GM23248 (cell line): ENCODE data around the gene PITPNM3. TPM values are rescaled to one million over a fixed set of nuclear protein-coding genes. Genes with fewer than 3 reads are reported as not detected.

Source experiments
- DNase-seq: peaks from one replicate; pipeline ENCODE4 v3.0.0-alpha.2; 2015
- H2AFZ ChIP-seq: fragments of 200-600 bp; sonication (generic); 2 replicates; pipeline ENCODE4 v1.6.1; 2016; ENCODE audit warnings: antibody characterized with exemption
- H3F3A ChIP-seq: fragments of 200-600 bp; sonication (generic); 2 replicates; pipeline ENCODE4 v1.6.1; 2016; ENCODE audit warnings: mild to moderate bottlenecking, antibody characterized with exemption, mixed run types; ENCODE audit not compliant: insufficient read depth
- H3K27ac ChIP-seq: fragments of 200-600 bp; sonication (generic); 2 replicates; pipeline ENCODE4 v1.5.1; 2016; ENCODE audit warnings: mild to moderate bottlenecking
- H3K27me3 ChIP-seq: fragments of 200-600 bp; sonication (generic); replicated peaks from 2 replicates; pipeline ENCODE4 v1.6.1; 2016; ENCODE audit warnings: mild to moderate bottlenecking; ENCODE audit not compliant: insufficient read depth
- H3K36me3 ChIP-seq: fragments of 200-600 bp; sonication (generic); 2 replicates; pipeline ENCODE4 v1.6.1; 2016; ENCODE audit warnings: low read depth, mild to moderate bottlenecking
- H3K4me1 ChIP-seq: fragments of 200-600 bp; sonication (generic); 2 replicates; pipeline ENCODE4 v1.6.1; 2016; ENCODE audit warnings: mild to moderate bottlenecking; ENCODE audit not compliant: insufficient read depth
- H3K4me2 ChIP-seq: fragments of 200-600 bp; sonication (generic); one replicate; pipeline ENCODE4 v1.6.1; 2016; ENCODE audit warnings: mild to moderate bottlenecking; ENCODE audit not compliant: unreplicated experiment
- H3K4me3 ChIP-seq: fragments of 200-600 bp; sonication (generic); 2 replicates; pipeline ENCODE4 v1.5.1; 2016; ENCODE audit warnings: mild to moderate bottlenecking
- H3K79me2 ChIP-seq: fragments of 200-600 bp; sonication (generic); 2 replicates; pipeline ENCODE4 v1.6.1; 2016; ENCODE audit warnings: mild to moderate bottlenecking; ENCODE audit not compliant: insufficient read depth
- H3K9ac ChIP-seq: fragments of 200-600 bp; sonication (generic); 2 replicates; pipeline ENCODE4 v1.6.1; 2016; ENCODE audit warnings: mild to moderate bottlenecking
- H3K9me2 ChIP-seq: fragments of 200-600 bp; sonication (generic); 2 replicates; pipeline ENCODE4 v1.6.1; 2016; ENCODE audit warnings: mixed run types, mild to moderate bottlenecking, moderate library complexity; ENCODE audit not compliant: insufficient read depth
- H3K9me3 ChIP-seq: fragments of 200-600 bp; sonication (generic); one replicate; pipeline ENCODE4 v1.6.1; 2017; ENCODE audit warnings: low read depth
- H4K20me1 ChIP-seq: fragments of 200-600 bp; sonication (generic); 2 replicates; pipeline ENCODE4 v1.6.0; 2016; ENCODE audit not compliant: insufficient read depth
- EZH2 ChIP-seq: fragments of 200-600 bp; sonication (generic); IDR thresholded peaks from 2 replicates; pipeline ENCODE4 v1.6.1; 2018; ENCODE audit warnings: antibody characterized with exemption, mild to moderate bottlenecking; ENCODE audit not compliant: insufficient read depth, poor library complexity, severe bottlenecking
- EZH2phosphoT487 ChIP-seq: fragments of 200-600 bp; sonication (generic); IDR thresholded peaks from 2 replicates; pipeline ENCODE4 v1.6.1; 2018; ENCODE audit warnings: antibody characterized with exemption, moderate library complexity, mild to moderate bottlenecking, low read depth; ENCODE audit not compliant: insufficient read depth
- WGBS, 2 experiments: methylation state at CpG; one replicate each; pipeline ENCODE4 v1.1.6; 2015 to 2017; ENCODE audit warnings: low lambda C conversion rate in 2 of 2, low coverage in 1 of 2; ENCODE audit errors: missing lambda C conversion rate in 2 of 2; 5-methylcytosine and 5-hydroxymethylcytosine counted together
- in situ Hi-C: fragments of 300-500 bp; cut with MboI; formaldehyde crosslinking; loops from 2 replicates; pipeline ENCODE4 v1.15.0; 2020
- polyA plus RNA-seq: library from polyadenylated mRNA; unstranded; fragments of >200 nt; fragmentation: Nextera tagmentation; extraction: Ambion mirVana; gene quantifications from 2 replicates; pipeline ENCODE4 v1.2.1, GENCODE V29; 2016
- total RNA-seq: library from RNA; depleted of rRNA; stranded (reverse); fragments of >200 nt; shearing (Covaris generic); gene quantifications from 2 replicates; pipeline ENCODE4 v1.2.3, GENCODE V29; 2014

PITPNM3 gene
- total and polyA plus RNA-seq, 2 experiments from 2014 or later = 6.5 to 12.8 TPM

GRCh38 chr17:6551356-6551755 is 5.0 kb downstream of the PITPNM3 start:
- no peak for DNase-seq
- in situ Hi-C loops = no loop called here
- Histone ChIP-seq H3K9me3 (no peaks in the 10 kb centered on the region), H3K9ac (no peak overlapping the region), H3K9me2 (no peaks in the 10 kb centered on the region), H3K4me3 (no peak overlapping the region), H3F3A (no peaks in the 10 kb centered on the region), H4K20me1 (no peaks in the 10 kb centered on the region), H3K4me2 (no peak overlapping the region), H3K79me2 (no peaks in the 10 kb centered on the region), H3K27ac (no peak overlapping the region), H2AFZ (no peak overlapping the region), H3K4me1 (peaks cover 6% of the 10 kb centered on the region; the same call in 1 of the 2 replicates), H3K36me3 (no peaks in the 10 kb centered on the region), H3K27me3 (no peaks in the 10 kb centered on the region)
- TF ChIP-seq EZH2 (no peak), EZH2phosphoT487 (no peak)
- WGBS, 2 experiments = 51 to 55% methylated on average over 5 of the region's 5 CpGs

GRCh38 chr17:6549384-6550036 is 6.8 kb downstream of the PITPNM3 start:
- H2AFZ ChIP-seq = no peak overlapping the region
- no peak overlapping the region for H3K9ac ChIP-seq
- no peaks in the 10 kb centered on the region for H3F3A ChIP-seq
- TF ChIP-seq EZH2phosphoT487 (no peak), EZH2 (no peak)
- in situ Hi-C loops = no loop called here
- no peaks in the 10 kb centered on the region for H3K9me3 ChIP-seq
- H3K27ac ChIP-seq = no peak overlapping the region
- H3K27me3 ChIP-seq = no peaks in the 10 kb centered on the region
- H3K9me2 ChIP-seq = no peaks in the 10 kb centered on the region
- no peaks in the 10 kb centered on the region for H3K79me2 ChIP-seq
- peaks cover 7% of the 10 kb centered on the region; the same call in 1 of the 2 replicates for H3K4me1 ChIP-seq
- no peak overlapping the region for H3K4me3 ChIP-seq
- no peak for DNase-seq
- no peaks in the 10 kb centered on the region for H3K36me3 ChIP-seq
- no peak overlapping the region for H3K4me2 ChIP-seq
- WGBS, 2 experiments = 61% methylated on average over 9 of the region's 9 CpGs
- no peaks in the 10 kb centered on the region for H4K20me1 ChIP-seq

GRCh38 chr17:6548578-6549330 is 7.6 kb downstream of the PITPNM3 start:
- no peaks in the 10 kb centered on the region for H3K36me3 ChIP-seq
- no peaks in the 10 kb centered on the region for H3K9me2 ChIP-seq
- H3K4me2 ChIP-seq = no peak overlapping the region
- no peak overlapping the region for H3K27ac ChIP-seq
- 68 to 71% methylated on average over 11 of the region's 11 CpGs for whole genome bisulfite sequencing, 2 experiments
- H3K79me2 ChIP-seq = no peaks in the 10 kb centered on the region
- TF ChIP-seq EZH2 (no peak), EZH2phosphoT487 (no peak)
- in situ Hi-C loops = no loop called here
- H3K9me3 ChIP-seq = no peaks in the 10 kb centered on the region
- H3K4me3 ChIP-seq = no peak overlapping the region
- no peaks in the 10 kb centered on the region for H3F3A ChIP-seq
- H3K27me3 ChIP-seq = no peaks in the 10 kb centered on the region
- no peak overlapping the region for H2AFZ ChIP-seq
- no peaks in the 10 kb centered on the region for H4K20me1 ChIP-seq
- no peak for DNase-seq
- H3K9ac ChIP-seq = no peak overlapping the region
- peaks cover 7% of the 10 kb centered on the region; the same call in 1 of the 2 replicates for H3K4me1 ChIP-seq

GRCh38 chr17:6548034-6548433 is 8.3 kb downstream of the PITPNM3 start:
- no peaks in the 10 kb centered on the region for H3K79me2 ChIP-seq
- no peak for DNase-seq
- no peaks in the 10 kb centered on the region for H3F3A ChIP-seq
- in situ Hi-C loops = no loop called here
- no peaks in the 10 kb centered on the region for H3K27me3 ChIP-seq
- 59 to 65% methylated on average over 5 of the region's 5 CpGs for WGBS, 2 experiments
- H3K9me3 ChIP-seq = no peaks in the 10 kb centered on the region
- no peak overlapping the region for H3K9ac ChIP-seq
- no peaks in the 10 kb centered on the region for H3K36me3 ChIP-seq
- H3K4me1 ChIP-seq = peaks cover 7% of the 10 kb centered on the region; the same call in 1 of the 2 replicates
- no peaks in the 10 kb centered on the region for H3K9me2 ChIP-seq
- no peak overlapping the region for H2AFZ ChIP-seq
- no peak overlapping the region for H3K27ac ChIP-seq
- H3K4me3 ChIP-seq = no peak overlapping the region
- no peak overlapping the region for H3K4me2 ChIP-seq
- TF ChIP-seq EZH2phosphoT487 (no peak), EZH2 (no peak)
- H4K20me1 ChIP-seq = no peaks in the 10 kb centered on the region
